PC-9 (cell line): Measurements from ENCODE around the gene CEBPB.

Source experiments
- CTCF ChIP-seq: fragments of 200-600 bp; sonication (generic); conservative IDR thresholded peaks from 2 replicates; pipeline ENCODE4 v1.6.1; 2017; ENCODE audit warnings: mixed run types, antibody characterized with exemption, mild to moderate bottlenecking, moderate library complexity
- EZH2 ChIP-seq: fragments of 200-600 bp; sonication (generic); IDR thresholded peaks from 2 replicates; pipeline ENCODE4 v1.8.0; 2017; ENCODE audit warnings: antibody characterized with exemption, low read depth

- TF ChIP-seq CTCF (no peak), EZH2 (no peak)
These were observed 35.7 kb downstream of the CEBPB start for GRCh38 chr20:50226093-50226974.
